CMK (cell line): Measurements from ENCODE around the gene ATP11A.

Experiments
- DNase-seq: peaks from one replicate; pipeline ENCODE4 v3.0.0-alpha.2; 2010; ENCODE audit warnings: low read depth

ATP11A gene

GRCh38 chr13:112821340-112822055 lies 131.7 kb downstream of the ATP11A start:
- no peak for DNase-seq

DNA sequence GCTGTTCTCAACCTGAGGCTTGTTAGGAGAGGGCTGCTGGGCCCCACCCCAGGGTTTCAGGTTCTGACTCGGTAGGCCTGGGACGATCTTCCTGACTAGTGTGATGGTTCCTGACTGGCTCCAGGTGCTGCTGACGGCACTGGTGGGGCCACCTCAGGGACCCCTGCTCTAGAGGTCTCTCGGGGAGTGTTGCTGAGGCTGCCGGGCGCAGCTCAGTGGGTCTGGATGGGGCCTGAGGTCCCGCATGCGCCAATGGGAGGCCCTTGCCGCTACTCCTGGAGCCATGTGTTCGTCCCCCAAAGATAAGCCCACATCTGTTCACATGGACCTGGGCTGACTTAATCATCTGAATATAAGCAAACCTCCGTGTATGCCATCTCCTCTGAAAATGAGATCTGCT lies 133.0 kb downstream of the ATP11A start:
- no peak for DNase-seq

GRCh38 chr13:112824429-112824828 lies 134.6 kb downstream of the ATP11A start:
- no peak for DNase-seq

DNA sequence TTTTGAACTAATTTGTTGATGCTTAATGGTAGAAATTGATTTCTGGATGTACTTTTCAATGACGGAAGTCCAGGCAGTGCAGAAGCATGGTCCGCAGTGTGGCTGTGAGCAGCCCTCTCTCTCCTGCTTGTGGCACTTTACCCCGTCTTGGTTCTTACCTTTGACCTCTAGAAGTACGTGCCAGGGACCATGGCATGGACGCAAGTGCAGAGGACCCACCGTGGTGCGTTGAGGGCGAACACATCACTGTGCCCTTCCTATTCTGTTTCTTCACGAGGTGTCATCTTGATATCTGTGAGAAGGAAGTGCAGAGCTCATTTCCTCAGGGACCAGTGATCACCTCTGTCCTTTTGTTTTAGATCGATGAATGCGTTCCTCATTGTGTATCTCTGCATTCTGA lies 135.2 kb downstream of the ATP11A start:
- no peak for DNase-seq

GRCh38 chr13:112825875-112826274 lies 136.0 kb downstream of the ATP11A start:
- DNase-seq: no peak

DNA sequence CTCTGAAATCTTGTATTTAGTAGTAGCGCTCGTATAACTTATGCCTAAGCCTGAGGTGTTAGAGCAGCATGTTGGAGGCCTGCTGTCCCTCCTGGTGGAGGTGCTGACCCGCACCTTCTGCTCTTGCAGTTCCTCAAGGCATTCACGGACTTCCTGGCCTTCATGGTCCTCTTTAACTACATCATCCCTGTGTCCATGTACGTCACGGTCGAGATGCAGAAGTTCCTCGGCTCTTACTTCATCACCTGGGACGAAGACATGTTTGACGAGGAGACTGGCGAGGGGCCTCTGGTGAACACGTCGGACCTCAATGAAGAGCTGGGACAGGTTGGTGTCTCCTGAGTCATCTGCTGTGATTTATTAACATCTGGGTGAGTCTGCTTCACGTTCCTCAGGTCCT lies 136.7 kb downstream of the ATP11A start:
- DNase-seq: no peak

DNA sequence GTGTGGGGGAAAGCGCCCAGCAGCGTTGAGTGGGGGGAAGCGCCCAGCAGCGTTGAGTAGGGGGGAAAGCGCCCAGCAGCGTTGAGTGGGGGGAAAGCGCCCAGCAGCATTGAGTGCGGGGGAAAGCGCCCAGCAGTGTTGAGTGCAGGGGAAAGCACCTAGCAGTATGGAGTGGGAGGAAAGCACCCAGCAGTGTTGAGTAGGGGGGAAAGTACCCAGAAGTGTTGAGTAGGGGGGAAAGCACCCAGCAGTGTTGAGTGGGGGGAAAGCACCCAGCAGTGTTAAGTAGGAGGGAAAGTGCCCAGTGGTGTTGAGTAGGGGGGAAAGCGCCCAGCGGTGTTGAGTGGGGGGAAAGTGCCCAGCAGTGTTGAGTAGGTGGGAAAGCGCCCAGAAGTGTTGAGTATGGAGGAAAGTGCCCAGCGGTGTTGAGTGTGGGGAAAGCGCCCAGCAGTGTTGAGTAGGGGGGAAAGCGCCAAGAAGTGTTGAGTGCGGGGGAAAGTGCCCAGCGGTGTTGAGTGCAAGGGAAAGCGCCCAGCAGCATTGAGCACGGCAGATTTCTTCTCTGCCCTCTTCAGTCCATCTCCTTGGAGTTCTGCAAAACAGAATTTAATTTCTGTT lies 138.4 kb downstream of the ATP11A start:
- DNase-seq: no peak

GRCh38 chr13:112828756-112829155 lies 138.9 kb downstream of the ATP11A start:
- no peak for DNase-seq

GRCh38 chr13:112831196-112831595 lies 141.4 kb downstream of the ATP11A start:
- no peak for DNase-seq

- DNase-seq: no peak
Measured at GRCh38 chr13:112831801-112832200, 142.0 kb downstream of the ATP11A start.

DNA sequence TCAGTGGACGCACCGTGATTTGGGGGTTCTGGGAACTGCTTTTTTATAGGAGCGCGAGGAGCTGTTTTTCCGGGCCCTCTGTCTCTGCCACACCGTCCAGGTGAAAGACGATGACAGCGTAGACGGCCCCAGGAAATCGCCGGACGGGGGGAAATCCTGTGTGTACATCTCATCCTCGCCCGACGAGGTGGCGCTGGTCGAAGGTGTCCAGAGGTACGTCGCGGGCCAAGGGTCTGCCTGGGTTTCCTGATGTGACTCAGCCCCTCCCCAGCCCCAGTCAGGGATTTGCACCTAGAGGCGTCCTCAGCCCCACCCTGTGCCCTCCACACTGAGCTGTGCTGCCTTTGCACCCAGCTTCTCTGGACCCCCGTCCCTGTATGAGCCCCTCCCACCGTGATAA lies 143.0 kb downstream of the ATP11A start:
- no peak for DNase-seq

- DNase-seq: no peak
Measured at GRCh38 chr13:112833551-112834257, 143.9 kb downstream of the ATP11A start.

- DNase-seq: no peak
Measured at GRCh38 chr13:112835344-112835743, 145.5 kb downstream of the ATP11A start.

DNA sequence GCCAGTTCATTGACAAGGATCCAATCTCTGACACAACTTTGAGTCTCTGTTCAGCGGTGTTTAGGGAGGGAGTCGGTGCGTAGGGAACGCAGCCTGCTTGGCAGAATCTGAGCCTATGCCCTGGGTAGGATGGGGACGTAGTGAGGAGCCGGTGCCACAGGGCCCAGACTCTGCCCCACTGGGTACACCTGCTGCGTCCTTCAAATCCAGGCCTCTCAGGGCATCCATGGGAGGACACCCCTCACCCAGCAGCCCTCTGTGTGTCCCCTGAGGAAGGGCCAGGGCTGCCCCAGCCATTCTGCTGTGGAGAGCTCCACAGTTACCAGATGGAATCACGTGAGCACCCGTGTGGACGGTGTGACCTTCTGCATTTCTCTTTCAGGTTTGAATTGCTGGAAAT lies 146.0 kb downstream of the ATP11A start:
- DNase-seq: no peak

- no peak for DNase-seq
Measured at GRCh38 chr13:112836940-112837339, 147.1 kb downstream of the ATP11A start.

DNA sequence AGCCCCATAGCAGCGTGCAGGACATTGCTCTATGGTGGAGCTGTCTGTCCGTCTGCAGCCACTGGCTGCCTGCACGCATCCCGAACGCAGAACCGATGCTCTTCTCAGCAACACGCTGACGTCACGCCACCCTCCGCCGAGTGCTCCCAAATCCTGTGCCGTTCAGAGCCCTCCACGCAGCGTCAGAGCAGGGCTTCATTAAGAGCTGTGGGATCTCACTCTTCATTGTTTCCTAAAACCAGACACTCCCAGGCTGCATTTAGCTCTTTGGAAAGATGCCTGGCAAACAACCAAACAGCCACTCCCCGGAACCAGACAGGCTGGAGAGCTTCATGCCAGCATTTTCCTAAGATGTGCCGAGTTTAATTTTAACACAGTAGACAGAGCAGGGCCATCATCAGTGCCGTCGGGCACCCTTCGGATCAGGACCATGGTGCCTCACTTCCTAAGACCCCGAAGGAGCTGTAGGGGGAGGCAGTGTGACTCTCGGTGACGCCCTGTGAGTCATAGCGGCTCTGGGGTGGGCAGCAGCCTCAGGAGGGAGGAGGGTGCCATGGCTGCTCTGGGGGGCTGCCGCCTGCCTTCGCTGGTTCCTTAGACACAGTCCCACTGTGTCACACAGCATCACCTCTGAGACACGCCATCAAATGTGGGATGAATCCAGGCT lies 147.7 kb downstream of the ATP11A start:
- no peak for DNase-seq

DNA sequence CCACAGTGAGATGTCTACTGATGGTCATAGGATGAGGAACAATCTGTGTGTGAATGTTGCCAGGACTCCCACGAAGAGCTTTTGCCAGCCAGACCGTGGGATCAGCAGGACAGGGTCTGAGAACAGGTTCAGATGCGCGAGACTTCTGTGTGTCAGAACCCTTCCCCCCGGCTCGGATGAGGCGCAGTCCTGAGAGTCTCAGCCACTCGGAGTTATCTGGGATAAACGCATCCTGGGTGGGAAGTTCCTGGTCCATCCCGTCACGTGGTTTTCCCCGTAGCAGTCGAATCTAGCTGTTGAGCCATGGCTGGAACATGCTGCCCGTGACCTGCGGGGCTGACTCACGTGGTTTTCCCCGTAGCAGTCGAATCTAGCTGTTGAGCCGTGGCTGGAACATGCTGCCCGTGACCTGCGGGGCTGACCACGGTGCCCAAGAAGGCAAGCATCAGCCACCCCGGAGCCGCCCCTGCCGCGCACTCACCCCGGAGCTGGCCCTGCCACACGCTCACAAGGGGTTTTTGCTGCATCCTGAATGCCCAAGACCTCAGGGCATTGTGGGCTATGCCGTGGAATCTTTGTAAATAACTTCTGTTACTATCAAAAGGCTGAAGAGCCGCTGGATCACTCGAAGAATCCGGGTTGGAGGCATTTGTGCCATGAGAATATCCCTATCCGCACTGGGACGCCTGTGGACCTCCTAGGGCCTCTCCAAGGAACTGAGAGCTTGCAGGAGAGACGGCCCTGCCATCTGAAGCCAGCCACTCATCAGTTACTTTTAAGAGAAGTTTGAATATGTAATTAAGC lies 148.4 kb downstream of the ATP11A start:
- no peak for DNase-seq

DNA sequence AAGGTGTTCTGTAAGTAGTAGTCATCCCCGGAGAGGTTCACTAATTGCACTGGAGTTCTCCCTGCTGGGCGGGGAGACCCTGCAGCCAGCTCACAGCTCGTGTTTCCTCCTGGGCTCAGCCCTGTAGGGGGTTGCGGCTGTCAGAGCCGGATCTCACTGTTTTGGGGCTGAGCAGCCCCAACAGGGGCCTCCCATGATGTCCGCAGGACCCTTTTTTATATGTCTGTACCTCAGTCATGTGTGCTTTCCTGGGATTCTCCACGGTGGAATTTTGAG lies 148.9 kb downstream of the ATP11A start:
- DNase-seq: no peak

DNA sequence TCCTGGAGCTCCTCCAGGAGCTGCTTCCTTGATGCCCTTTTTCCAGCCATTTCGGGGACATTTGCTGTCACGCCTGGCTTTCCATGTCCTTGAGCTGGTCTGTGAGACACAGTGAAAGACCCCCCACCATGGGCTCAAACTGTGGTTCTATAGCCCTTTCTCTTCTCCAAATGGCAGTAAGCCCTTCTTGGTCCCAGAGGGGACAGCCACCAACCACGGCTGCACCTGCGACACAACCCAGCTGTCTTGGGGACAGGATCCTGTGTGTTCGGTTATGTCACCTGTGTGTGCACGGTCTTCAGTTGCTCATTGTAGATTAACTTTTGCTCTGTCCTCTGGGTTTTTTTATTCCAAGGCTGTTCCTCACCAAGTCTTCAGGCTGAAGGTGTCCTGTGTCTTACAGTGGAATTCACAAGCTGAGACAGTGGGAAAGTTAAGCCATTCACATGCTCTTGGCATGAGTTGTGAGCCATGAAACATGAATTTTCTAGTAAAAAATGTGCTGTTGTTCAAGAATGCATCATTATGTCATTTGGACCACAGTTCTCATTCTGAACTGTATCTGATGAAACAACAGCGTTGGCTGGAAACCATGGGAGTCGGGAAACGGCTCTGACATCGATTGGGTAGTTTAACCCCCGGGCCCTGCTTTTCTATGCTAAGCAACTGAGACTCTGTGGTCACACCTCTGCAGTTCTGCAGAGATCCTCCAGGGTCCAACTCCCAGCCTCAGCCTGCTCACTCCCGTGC lies 149.7 kb downstream of the ATP11A start:
- DNase-seq: no peak

DNA sequence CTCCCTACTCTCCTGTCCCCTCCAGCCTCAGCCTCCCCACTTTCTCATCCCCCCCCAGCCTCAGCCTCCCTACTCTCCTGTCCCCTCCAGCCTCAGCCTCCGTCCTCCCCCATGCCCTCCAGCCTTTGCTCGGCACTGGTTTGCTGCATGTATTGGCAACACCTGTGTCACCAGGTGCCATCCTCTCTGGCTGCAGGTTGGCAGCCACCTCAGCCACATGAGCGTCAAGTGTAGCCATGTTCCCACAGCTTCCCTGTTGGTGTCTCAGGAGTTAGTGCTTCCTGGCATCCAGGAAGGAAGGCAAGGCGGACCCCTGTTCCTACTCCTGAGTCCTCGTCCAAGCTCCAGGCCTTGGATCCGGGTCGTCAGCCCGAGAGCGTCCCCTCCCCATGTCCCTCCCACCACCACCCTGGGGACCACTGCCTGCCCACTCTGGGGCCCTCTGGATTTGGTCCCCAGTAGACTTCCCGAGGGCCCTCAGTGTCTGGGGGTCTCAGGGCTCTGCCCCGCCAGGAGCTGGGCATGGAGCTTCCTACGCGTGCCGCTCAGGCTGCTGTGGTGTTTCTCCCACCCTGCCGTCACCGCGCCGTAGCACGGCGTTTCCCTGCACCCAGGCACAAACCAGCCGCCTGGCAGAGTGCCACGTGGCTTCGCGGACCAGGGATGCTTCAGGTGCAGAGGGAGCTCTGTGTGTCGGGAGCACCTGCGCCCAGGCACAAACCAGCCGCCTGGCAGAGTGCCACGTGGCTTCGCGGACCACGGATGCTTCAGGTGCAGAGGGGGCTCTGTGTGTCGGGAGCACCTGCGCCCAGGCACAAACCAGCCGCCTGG lies 150.8 kb downstream of the ATP11A start:
- no peak for DNase-seq
